T-helper 22 cell (primary cell): ENCODE data around the gene USP35.

Experiments used
- DNase-seq: peaks from one replicate; pipeline ENCODE4 v3.0.0-alpha.2; 2020; ENCODE audit warnings: low read depth

The USP35 gene

GRCh38 chr11:78234006-78234405 lies 45.3 kb downstream of the USP35 start:
- no peak for DNase-seq

GRCh38 chr11:78237293-78238046 lies 48.8 kb downstream of the USP35 start:
- no peak for DNase-seq

- DNase-seq: no peak
Measured at GRCh38 chr11:78239781-78240180, 51.1 kb downstream of the USP35 start.

GRCh38 chr11:78241475-78241874 lies 52.8 kb downstream of the USP35 start:
- DNase-seq: no peak

- no peak for DNase-seq
Measured at GRCh38 chr11:78244080-78244479, 55.4 kb downstream of the USP35 start.

- no peak for DNase-seq
Measured at GRCh38 chr11:78244546-78245255, 56.0 kb downstream of the USP35 start.

- DNase-seq: no peak
Measured at GRCh38 chr11:78248191-78248590, 59.5 kb downstream of the USP35 start.

GRCh38 chr11:78248903-78249302 lies 60.2 kb downstream of the USP35 start:
- DNase-seq: no peak

- no peak for DNase-seq
Measured at GRCh38 chr11:78250099-78250498, 61.4 kb downstream of the USP35 start.

- no peak for DNase-seq
Measured at GRCh38 chr11:78251083-78251775, 62.5 kb downstream of the USP35 start.

- DNase-seq: no peak
Measured at GRCh38 chr11:78253797-78254196, 65.1 kb downstream of the USP35 start.

- DNase-seq: no peak
Measured at GRCh38 chr11:78254268-78254667, 65.5 kb downstream of the USP35 start.

GRCh38 chr11:78255919-78256318 lies 67.2 kb downstream of the USP35 start:
- no peak for DNase-seq

- DNase-seq: no peak
Measured at GRCh38 chr11:78256962-78257361, 68.2 kb downstream of the USP35 start.

- DNase-seq: no peak
Measured at GRCh38 chr11:78257654-78258053, 68.9 kb downstream of the USP35 start.

- no peak for DNase-seq
Measured at GRCh38 chr11:78259777-78260487, 71.2 kb downstream of the USP35 start.

- no peak for DNase-seq
Measured at GRCh38 chr11:78261367-78261766, 72.6 kb downstream of the USP35 start.

GRCh38 chr11:78261828-78262227 lies 73.1 kb downstream of the USP35 start:
- no peak for DNase-seq

GRCh38 chr11:78262238-78262637 lies 73.5 kb downstream of the USP35 start:
- DNase-seq: no peak

GRCh38 chr11:78262691-78263090 lies 74.0 kb downstream of the USP35 start:
- DNase-seq: no peak
